ENCODE results near the gene TREML2. TPM values are rescaled to one million over a fixed set of nuclear protein-coding genes. Genes with fewer than 3 reads are reported as not detected.

TREML2 gene
- total RNA-seq, 3 donors from 2014 or later, result not detected

GRCh38 chr6:41153992-41154625 is 46.8 kb downstream of the TREML2 start, which contains the start of gene TREML1:
TSS of gene TREML1 (minus strand) at chr6:41154347. CDS start at chr6:41154288, 59 bp downstream.
- Histone ChIP-seq H3K36me3 (ENCODE audit: low read depth) (no peaks in the 10 kb centered on the region), H3K4me1 (ENCODE audit: low read depth) (no peaks in the 10 kb centered on the region), H3K4me3 (no peak within 1 kb of the TSS), H3K9me3 (no peaks in the 10 kb centered on the region)
- intact Hi-C loops (cut with DNase I, micrococcal nuclease), result no loop called here
- no peak for TF ChIP-seq CTCF (IDR thresholded peaks at IDR 0.05)
- ATAC-seq (no peak), DNase-seq (no peak)

GRCh38 chr6:41153451-41153850 is 47.5 kb downstream of the TREML2 start:
- no peak for TF ChIP-seq CTCF (IDR thresholded peaks at IDR 0.05)
- Histone ChIP-seq H3K36me3 (ENCODE audit: low read depth) (no peaks in the 10 kb centered on the region), H3K4me3 (no peak overlapping the region), H3K9me3 (no peaks in the 10 kb centered on the region), H3K4me1 (ENCODE audit: low read depth) (no peaks in the 10 kb centered on the region)
- intact Hi-C loops (cut with DNase I, micrococcal nuclease), result no loop called here
- DNase-seq (no peak), ATAC-seq (no peak)

- Histone ChIP-seq H3K4me1 (ENCODE audit: low read depth) (no peaks in the 10 kb centered on the region), H3K4me3 (no peak overlapping the region), H3K36me3 (ENCODE audit: low read depth) (no peaks in the 10 kb centered on the region), H3K9me3 (no peaks in the 10 kb centered on the region)
- no peak for TF ChIP-seq CTCF (IDR thresholded peaks at IDR 0.05)
- no peak for ATAC-seq
- intact Hi-C loops (cut with DNase I, micrococcal nuclease), result no loop called here
- no peak for DNase-seq
Measured at GRCh38 chr6:41150671-41151070, 50.3 kb downstream of the TREML2 start.

- Histone ChIP-seq H3K9me3 (no peaks in the 10 kb centered on the region), H3K4me1 (ENCODE audit: low read depth) (no peaks in the 10 kb centered on the region), H3K4me3 (no peak overlapping the region), H3K36me3 (ENCODE audit: low read depth) (no peaks in the 10 kb centered on the region)
- DNase-seq (no peak), ATAC-seq (no peak)
- TF ChIP-seq CTCF (IDR thresholded peaks at IDR 0.05), result no peak
- intact Hi-C loops (cut with DNase I, micrococcal nuclease), result no loop called here
Measured at GRCh38 chr6:41147917-41148316, 53.0 kb downstream of the TREML2 start.

Other genes with a start within 250 kb of the TREML2 start
- gene UNC5CL, start 161.9 kb downstream of the TREML2 start, total RNA-seq, result 1 to 10 TPM; 3.4 to 9.7 (median 7.4) TPM
- gene TSPO2, start 158.7 kb downstream of the TREML2 start, total RNA-seq, result under 1 TPM in 1 of 3 donors, not detected in 2; 0.48 TPM
- gene APOBEC2, start 147.9 kb downstream of the TREML2 start, total RNA-seq, result not detected
- 10 to 100 TPM; 23.0 to 37.4 (median 23.7) TPM for gene OARD1, start 128.8 kb downstream of the TREML2 start, total RNA-seq
- gene NFYA, start 128.2 kb downstream of the TREML2 start, total RNA-seq, result 10 to 100 TPM; 19.0 to 20.9 (median 20.2) TPM
- under 1 TPM in 1 of 3 donors, not detected in 2; 0.35 TPM for gene TREML1, start 46.8 kb downstream of the TREML2 start, total RNA-seq
- 1 to 10 TPM in 1 of 3 donors, under 1 TPM in 2; 0.29 to 1.3 (median 0.67) TPM for gene TREM2, start 38.0 kb downstream of the TREML2 start, total RNA-seq
- gene TREML4, start 27.2 kb upstream of the TREML2 start, total RNA-seq, result not detected
- gene TREM1, start 85.5 kb upstream of the TREML2 start, total RNA-seq, result 1 to 10 TPM in 2 of 3 donors, not detected in 1; 1.2 to 2.0 TPM
- gene NCR2, start 134.5 kb upstream of the TREML2 start, total RNA-seq, result under 1 TPM in 1 of 3 donors, not detected in 2; 0.25 TPM